Liver (tissue), 3 donors: ENCODE measurements around the gene BTN1A1.

Experiments used
- CTCF ChIP-seq: fragments of 150-350 bp; IDR thresholded peaks from 2 replicates; pipeline ENCODE4 v1.5.1; 2017; ENCODE audit warnings: improper control_type of control experiment, low read depth, low read length; ENCODE audit not compliant: missing input control
- EGR1 ChIP-seq, 2 donors: IDR thresholded peaks; 2 replicates each; pipeline ENCODE4 v1.6.1; 2016 to 2018; ENCODE audit warnings: antibody characterized with exemption in 2 of 2, low read depth in 2 of 2
- FOXA1 ChIP-seq: IDR thresholded peaks from 2 replicates; pipeline ENCODE4 v1.6.1; 2016; ENCODE audit warnings: antibody characterized with exemption
- GABPA ChIP-seq, 2 donors: IDR thresholded peaks in 1 of 2; conservative IDR thresholded peaks in 1 of 2; 2 replicates each; pipeline ENCODE4 v1.6.1; 2016; ENCODE audit warnings: antibody characterized with exemption in 2 of 2, mild to moderate bottlenecking in 1 of 2, moderate library complexity in 1 of 2
- JUND ChIP-seq, 2 donors: IDR thresholded peaks; 2 replicates each; pipeline ENCODE4 v1.6.1; 2016; ENCODE audit warnings: antibody characterized with exemption in 2 of 2
- MAX ChIP-seq: IDR thresholded peaks from 2 replicates; pipeline ENCODE4 v1.6.1; 2016; ENCODE audit warnings: antibody characterized with exemption
- RAD21 ChIP-seq, 2 donors: IDR thresholded peaks; 2 replicates each; pipeline ENCODE4 v1.6.1; 2016; ENCODE audit warnings: antibody characterized with exemption in 2 of 2, mild to moderate bottlenecking in 2 of 2
- RXRA ChIP-seq, 2 donors: IDR thresholded peaks; 2 replicates each; pipeline ENCODE4 v1.6.1; 2017 to 2018; ENCODE audit warnings: antibody characterized with exemption in 2 of 2, mild to moderate bottlenecking in 1 of 2
- SP1 ChIP-seq: IDR thresholded peaks from 2 replicates; pipeline ENCODE4 v1.6.1; 2018; ENCODE audit warnings: antibody characterized with exemption, mild to moderate bottlenecking
- TAF1 ChIP-seq: conservative IDR thresholded peaks from 2 replicates; pipeline ENCODE4 v1.6.1; 2016; ENCODE audit warnings: antibody characterized with exemption, mild to moderate bottlenecking
- YY1 ChIP-seq: IDR thresholded peaks from 2 replicates; pipeline ENCODE4 v1.6.1; 2016; ENCODE audit warnings: antibody characterized with exemption, mild to moderate bottlenecking
- donor health status: healthy.
- donor health status: healthy.

- no peak for TF ChIP-seq CTCF
- no peak for TF ChIP-seq RAD21 (IDR thresholded peaks at IDR 0.05)
- TF ChIP-seq YY1 = no peak
- TF ChIP-seq TAF1 = no peak
- no peak for TF ChIP-seq FOXA1
- no peak for TF ChIP-seq SP1
- TF ChIP-seq RXRA (IDR thresholded peaks at IDR 0.05) = no peak
- TF ChIP-seq GABPA (IDR thresholded peaks at IDR 0.05 in 1 of 2, conservative IDR thresholded peaks at IDR 0.05 in 1 of 2) = no peak
- no peak for TF ChIP-seq MAX
- no peak for TF ChIP-seq EGR1 (IDR thresholded peaks at IDR 0.05; ENCODE audit: low read depth in 2 of 2)
- TF ChIP-seq JUND (IDR thresholded peaks at IDR 0.05) = no peak
Observed at GRCh38 chr6:26495281-26495680, 4.8 kb upstream of the BTN1A1 start.
